Urothelium cell line (cell line): ENCODE measurements around the gene TLE6.
"Not testable (repeated sequence)": the region's sequence is repeated elsewhere in the genome, so short reads cannot be mapped to it uniquely, and the experiment has no call there.

Experiments
- DNase-seq: peaks from one replicate; pipeline ENCODE4 v3.0.0; 2011; ENCODE audit warnings: low spot score, mixed read lengths
- FAIRE-seq: peaks from 2 replicates; lab custom pipeline; 2011; peaks lifted over from hg19 to GRCh38; lab: Jason Lieb, UNC

The TLE6 gene

GRCh38 chr19:2977001-2977745, at the start of gene TLE6:
Gene TLE6 (plus strand): TSS chr19:2977564. CDS start chr19:2978234, 670 bp downstream.
- FAIRE-seq (no peak), DNase-seq (peak; percentile 97)

- FAIRE-seq (no peak), DNase-seq (no peak)
Observed at GRCh38 chr19:2933490-2933910, 43.9 kb upstream of the TLE6 start.

GRCh38 chr19:2935863-2936262, 41.5 kb upstream of the TLE6 start:
- DNase-seq, FAIRE-seq: not testable (repeated sequence)

GRCh38 chr19:2942928-2943640, 34.3 kb upstream of the TLE6 start:
- FAIRE-seq, result no peak
- DNase-seq, result no peak

- FAIRE-seq (no peak), DNase-seq (no peak)
Observed at GRCh38 chr19:2944403-2944774, 33.0 kb upstream of the TLE6 start.

- peak; percentile 98 for DNase-seq
- FAIRE-seq, result peak; percentile 61
Observed at GRCh38 chr19:2944775-2945574, 32.4 kb upstream of the TLE6 start, which contains the start of gene ZNF77. Gene ZNF77 (minus strand): TSS chr19:2944971. CDS start chr19:2944840, 131 bp downstream.

- DNase-seq (no peak), FAIRE-seq (no peak)
Observed at GRCh38 chr19:2945575-2946184, 31.7 kb upstream of the TLE6 start.

- DNase-seq (no peak), FAIRE-seq (no peak)
Observed at GRCh38 chr19:2949939-2950285, 27.5 kb upstream of the TLE6 start.

GRCh38 chr19:2950286-2951124, 26.9 kb upstream of the TLE6 start:
- FAIRE-seq, result no peak

GRCh38 chr19:2952953-2953481, 24.3 kb upstream of the TLE6 start:
- DNase-seq (no peak), FAIRE-seq (no peak)

More at GRCh38 chr19:2950286-2951124, 26.9 kb upstream of the TLE6 start:
- DNase-seq, result peak; percentile 96

- FAIRE-seq (no peak), DNase-seq (no peak)
Observed at GRCh38 chr19:2957160-2957559, 20.2 kb upstream of the TLE6 start.

- FAIRE-seq, result no peak
- no peak for DNase-seq
Observed at GRCh38 chr19:2960120-2960519, 17.2 kb upstream of the TLE6 start.

GRCh38 chr19:2962018-2962670, 15.2 kb upstream of the TLE6 start:
- FAIRE-seq, result no peak
- DNase-seq, result peak; percentile 17

GRCh38 chr19:2963122-2963521, 14.2 kb upstream of the TLE6 start:
- FAIRE-seq (no peak), DNase-seq (no peak)

GRCh38 chr19:2963631-2964030, 13.7 kb upstream of the TLE6 start:
- FAIRE-seq, DNase-seq: not testable (repeated sequence)

- DNase-seq, result no peak
- no peak for FAIRE-seq
Observed at GRCh38 chr19:2964874-2965273, 12.5 kb upstream of the TLE6 start.

- FAIRE-seq (no peak), DNase-seq (no peak)
Observed at GRCh38 chr19:2967972-2968371, 9.4 kb upstream of the TLE6 start.

- FAIRE-seq, result no peak
- no peak for DNase-seq
Observed at GRCh38 chr19:2969104-2969504, 8.3 kb upstream of the TLE6 start.

GRCh38 chr19:2970201-2970835, 7.0 kb upstream of the TLE6 start:
- FAIRE-seq, result no peak

More at GRCh38 chr19:2970201-2970835, 7.0 kb upstream of the TLE6 start:
- no peak for DNase-seq
